ENCODE results near the gene C1orf232.

Gene C1orf232

DNA sequence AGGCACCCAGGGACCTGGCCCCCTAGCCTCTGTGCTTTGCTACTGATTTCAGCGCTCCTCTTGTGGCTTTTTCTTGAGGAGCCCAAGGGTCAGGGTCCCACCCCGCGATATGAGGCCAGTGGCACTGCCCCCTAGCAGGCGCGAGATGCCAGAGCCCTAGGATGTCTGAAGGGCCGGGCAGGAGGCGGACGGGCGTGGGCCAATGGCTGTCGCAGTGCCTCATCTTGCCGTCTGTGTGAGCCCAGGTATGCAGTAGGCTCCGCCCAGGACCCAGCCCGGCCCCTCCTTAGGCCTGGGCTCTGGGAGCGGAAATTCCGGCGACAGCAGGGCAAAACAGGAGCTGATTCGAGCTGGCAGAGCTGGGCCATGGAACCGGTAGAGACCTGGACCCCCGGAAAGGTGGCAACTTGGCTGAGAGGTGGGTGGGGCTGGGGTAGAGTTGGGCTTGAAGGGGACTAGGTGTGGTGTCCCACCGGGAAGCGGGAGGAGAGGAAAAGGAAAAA, 8.5 kb upstream of the C1orf232 start, which contains the start of gene CNKSR1:
CNKSR1 (plus strand) TSS at position 310 of the 503 bp plus-strand sequence; CDS start at position 367, 57 bp downstream.
- no peak for DNase-seq (ENCODE audit: low read depth)

DNA sequence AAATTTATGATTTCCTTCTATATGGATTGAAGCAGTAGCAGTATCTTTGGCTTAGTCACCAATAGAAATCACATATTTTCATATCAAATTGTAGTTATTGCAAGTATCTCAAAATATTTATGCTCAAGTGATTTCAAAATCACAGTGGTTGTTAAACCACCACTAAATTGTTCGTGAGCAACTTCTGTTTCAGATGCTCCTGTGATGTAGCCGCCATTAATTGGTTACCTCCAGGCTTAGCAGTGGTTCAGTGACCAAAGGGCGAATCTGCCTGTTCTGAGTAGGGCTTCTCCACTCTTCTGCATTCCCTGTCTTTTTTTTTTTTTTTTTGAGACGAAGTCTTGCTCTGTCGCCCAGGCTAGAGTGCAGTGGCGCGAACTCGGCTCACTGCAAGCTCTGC, 6.6 kb upstream of the C1orf232 start:
- no peak for DNase-seq (ENCODE audit: low read depth)

DNA sequence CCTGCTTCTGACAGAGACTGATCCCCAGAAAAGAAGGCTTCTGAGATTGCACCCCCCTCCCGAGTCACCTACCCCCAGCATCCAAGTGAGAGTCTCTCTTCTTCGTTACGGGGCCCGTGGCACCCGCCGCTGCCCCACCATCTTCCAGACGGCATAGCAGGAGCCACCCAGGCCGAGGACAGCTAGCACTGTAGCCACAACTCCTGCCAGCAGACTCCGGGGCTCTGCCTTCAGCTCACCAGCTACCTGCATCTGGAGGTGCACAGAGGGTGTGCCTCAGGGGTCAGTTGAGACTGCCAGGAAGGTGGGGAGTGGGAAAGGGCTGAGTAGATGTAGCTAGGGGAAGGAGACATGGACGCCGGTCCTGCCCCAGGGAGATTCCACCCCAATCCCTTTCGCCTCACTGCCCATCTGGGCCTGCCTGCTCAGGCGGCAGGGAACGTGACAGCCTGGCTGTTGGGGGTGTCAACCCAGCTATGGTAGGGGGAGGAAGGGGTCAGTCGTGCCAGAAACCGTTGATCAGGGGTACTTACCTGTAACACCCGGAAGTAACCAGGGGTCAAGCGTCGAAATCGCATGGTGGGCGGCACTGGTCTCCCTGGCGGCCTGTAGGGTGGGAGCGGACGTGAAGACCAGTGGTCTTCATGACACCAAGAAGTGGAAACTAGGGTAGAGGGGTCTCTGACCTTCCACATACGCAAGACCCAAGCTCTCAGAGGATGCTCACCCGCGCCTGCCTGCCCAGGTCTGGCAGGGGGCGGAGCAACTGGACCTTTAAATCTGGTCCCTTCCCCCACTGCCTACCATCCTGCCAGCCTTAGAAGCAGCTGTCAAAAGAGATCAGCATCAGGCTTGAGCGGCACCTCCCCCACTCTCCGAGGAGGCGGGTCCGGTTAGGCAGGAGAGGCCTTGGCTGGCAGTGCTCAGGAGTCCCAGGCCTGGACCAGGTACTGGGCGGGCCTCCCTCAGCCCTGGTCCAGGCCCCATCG, 2.6 kb upstream of the C1orf232 start, which contains the start of gene ZNF593OS:
ZNF593OS (minus strand) TSS at position 749 of the 989 bp plus-strand sequence; CDS start at position 578, 171 bp downstream.
- DNase-seq (ENCODE audit: low read depth), result no peak

DNA sequence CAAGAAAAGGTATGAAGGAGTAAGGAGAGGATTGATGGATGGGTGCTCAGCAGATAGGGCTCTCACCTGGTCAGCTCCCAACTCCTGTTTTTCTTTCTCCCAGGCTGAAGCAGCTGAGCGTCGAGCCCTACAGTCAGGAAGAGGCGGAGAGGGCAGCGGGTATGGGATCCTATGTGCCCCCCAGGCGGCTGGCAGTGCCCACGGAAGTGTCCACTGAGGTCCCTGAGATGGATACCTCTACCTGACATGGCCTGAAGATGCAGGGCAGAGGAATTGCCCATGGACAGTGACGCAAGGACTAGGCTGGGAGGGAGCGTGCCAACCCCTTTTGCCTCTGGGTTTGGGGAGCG, 1.7 kb upstream of the C1orf232 start:
- DNase-seq (ENCODE audit: low read depth), result no peak

DNA sequence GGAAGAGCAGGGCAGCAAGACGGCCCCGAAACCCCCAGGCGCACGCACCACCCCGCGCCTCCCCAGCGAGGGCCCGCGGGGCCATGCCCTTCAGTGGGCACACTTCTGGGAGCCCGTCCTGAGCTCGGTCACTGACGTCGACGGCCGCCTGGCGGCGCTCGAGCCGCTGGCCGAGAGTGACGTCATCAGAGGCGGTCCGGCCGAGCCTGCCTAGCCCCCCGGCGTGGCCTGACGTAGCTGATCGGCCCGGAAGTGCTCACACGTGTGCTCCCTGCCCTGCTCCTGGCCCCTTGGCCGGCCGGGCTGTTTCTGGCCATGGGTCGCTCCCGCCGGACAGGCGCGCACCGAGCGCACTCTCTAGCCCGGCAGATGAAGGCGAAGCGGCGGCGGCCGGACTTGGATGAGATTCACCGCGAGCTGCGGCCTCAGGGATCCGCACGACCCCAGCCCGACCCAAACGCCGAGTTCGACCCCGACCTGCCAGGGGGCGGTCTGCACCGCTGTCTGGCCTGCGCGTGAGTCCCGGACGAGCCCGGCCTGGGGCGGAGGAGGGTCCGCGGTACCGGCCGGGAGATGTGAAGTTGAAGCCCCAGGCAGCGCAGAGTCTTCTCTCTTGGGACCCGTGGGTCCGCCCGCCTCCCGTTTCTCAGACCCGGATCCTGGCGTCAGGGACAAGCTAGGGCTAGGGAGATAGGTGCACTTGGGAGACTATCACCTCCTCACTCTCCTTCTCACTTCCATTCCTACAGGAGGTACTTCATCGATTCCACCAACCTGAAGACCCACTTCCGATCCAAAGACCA, 1.1 kb upstream of the C1orf232 start, which contains the start of gene ZNF593:
ZNF593 (plus strand) TSS at position 240 of the 803 bp plus-strand sequence; CDS start at position 316, 76 bp downstream.
- peak; percentile 70 for DNase-seq (ENCODE audit: low read depth)

DNA sequence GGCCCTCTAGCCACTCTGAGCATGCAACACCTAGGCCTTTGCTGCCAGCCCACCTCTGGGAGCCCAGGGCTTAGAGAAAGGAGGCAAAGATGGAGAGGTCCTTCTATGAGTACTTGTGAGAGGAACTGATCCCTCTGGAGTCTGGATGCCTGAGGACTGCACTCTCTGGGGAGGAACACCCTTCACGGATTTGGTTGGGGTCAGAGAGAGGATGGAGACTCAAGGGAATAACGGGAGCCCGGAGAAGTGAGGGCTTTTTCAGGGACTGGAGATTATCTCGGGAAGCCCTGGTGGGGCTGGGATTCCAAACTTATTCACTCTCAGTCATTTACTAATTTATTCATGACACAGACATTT, 413 bp upstream of the C1orf232 start:
- DNase-seq (ENCODE audit: low read depth), result no peak

DNA sequence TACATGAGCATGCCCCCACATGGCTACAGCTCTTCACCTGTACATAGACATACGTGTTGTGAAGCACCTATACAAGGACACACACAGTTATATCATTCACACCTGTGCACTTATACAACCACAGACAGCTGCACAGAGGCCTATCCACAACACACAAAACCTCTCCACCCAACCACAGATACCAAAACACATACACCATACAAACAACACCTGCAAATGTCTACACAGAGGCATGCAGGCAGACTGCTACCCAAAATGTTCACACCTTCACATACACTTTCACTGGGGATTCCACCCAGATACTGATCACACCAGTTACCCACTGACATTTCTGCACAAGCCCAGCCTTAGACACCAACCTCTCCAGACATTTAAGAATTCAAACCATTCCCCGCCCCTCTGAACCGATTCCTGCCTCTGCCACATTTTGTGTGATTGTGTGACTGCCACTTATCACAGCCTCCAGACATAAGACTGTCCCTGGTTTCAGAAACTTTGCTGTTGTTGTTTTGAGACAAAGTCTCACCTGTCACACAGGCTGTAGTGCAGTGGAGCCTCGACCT, 2.0 kb downstream of the C1orf232 start:
- no peak for DNase-seq (ENCODE audit: low read depth)

DNA sequence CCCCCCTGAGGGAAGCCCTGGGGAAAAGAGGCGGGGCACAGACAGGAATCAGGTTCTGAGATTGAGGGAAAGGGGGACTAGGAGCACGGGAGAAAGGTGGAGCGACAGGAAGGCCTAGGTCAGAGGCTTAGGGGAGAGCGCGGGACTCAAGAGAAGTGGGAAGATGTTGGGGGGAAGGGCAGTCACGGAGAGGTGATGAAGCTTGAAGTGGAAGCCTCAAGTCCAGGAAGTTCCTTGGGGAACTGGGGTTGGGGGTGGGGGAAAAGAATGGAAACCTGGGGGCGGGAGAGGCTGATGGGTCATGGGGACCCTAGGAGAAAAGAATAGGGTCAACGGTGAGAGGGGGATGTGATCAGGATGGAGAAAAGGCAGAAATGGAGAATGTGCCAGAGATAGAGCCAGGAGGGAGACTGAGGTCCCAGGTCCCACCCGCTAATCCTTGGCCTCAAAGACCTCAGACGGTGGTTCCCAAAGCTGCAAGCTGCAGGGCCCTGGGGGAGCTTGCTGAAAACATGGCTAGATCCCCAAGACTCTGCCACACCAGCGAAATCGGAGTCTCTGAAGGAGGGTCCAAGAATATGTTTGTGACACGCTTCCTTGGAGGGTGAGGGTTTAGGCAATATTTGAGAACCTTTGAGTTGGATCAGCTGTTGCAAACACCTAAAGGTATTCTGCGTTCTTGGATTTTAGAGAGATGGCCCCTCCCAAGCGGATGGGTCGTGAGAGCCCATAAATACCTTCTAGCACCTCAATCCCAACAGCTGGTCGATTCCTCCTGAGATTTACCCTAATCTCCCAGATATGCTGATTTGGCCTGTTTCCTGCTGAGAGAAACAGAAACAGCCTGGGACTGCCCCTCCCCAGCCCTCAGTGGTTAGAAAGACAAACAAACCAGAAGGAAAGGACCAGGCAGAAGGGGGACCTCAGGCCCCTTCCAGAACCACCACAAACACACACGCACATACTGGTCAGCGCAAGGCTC, 3.6 kb downstream of the C1orf232 start:
- no peak for DNase-seq (ENCODE audit: low read depth)

DNA sequence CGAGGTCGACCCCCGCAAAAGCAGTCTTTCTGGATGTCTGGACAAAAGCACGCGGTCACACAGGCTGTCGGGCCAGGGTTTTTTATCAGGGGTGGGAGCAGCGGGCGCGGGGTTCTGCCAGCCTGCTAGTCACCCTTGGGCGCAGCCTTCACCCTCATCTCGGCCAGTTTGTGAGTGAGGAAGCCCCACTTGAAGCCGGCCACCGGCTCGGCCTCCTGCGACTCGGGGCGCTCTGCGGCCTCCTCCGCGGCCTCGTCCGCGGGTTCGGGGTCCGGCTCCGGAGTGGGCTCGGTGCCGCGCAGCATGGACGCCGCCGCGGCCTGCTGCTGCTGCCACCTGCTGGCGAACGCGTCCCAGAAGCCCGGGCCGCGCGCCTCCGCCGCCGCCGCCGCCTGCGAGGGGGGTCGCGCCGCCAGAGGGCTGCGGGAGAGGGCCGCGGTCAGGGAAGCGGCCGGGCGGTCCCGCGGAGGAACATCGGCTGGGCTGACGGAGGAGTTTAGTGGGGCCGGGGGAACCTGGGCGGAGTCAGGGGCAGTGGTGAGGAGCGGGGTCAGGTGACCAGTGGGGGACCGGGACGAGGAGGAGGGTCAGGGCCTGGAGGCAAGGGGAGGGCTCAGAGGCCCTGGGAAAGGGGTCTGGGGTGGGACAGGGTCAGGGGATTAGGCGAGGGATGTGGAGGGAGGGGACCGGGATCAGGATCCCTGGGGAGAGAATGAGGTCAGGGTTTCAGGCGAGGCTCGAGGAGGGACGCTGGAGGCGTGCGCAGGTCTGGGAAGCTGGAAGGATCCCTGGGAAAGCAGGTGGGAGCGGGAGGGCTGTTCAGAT, 4.5 kb downstream of the C1orf232 start:
- DNase-seq (ENCODE audit: low read depth), result no peak

DNA sequence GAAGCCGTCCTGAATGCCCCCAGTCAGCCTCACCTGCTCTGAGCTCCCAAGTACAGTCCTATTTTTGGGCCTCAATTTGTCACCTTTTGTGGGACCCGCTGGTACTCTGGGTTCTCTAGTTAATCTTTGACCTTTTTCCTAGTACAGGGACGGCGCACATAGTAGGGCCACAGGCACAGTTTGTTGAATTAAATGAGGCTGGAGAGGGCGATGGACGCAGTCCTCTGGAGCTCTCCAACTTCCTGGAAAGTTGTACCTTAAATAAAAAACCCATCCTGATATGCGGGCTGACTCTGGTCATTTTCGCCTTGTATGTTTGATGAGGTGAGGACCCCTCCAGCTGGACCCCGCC, 5.1 kb downstream of the C1orf232 start:
- no peak for DNase-seq (ENCODE audit: low read depth)

DNA sequence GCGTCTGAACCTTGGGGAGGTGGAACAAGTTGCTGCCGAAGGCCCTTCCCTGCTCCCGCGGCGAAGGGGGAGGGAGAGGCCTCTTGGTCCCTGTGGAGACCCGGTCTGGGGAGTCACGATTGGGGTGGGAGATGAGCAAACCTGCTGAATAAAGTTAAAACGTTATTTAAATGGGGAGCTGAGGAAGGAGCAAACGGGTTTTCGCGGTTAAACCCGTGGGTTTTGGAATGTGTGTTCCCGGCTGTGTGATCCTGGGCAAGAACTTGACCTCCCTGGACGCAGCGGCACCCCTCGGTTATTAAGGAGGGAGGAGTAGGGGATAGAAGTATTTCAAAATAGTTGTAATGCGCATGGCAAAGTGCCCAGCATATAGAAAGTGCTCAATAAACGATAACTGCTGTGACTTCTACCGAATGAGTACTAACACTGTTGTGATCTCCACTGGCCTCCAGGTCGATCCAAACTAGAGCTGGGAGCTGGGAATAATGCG, 6.5 kb downstream of the C1orf232 start:
- DNase-seq (ENCODE audit: low read depth), result no peak

DNA sequence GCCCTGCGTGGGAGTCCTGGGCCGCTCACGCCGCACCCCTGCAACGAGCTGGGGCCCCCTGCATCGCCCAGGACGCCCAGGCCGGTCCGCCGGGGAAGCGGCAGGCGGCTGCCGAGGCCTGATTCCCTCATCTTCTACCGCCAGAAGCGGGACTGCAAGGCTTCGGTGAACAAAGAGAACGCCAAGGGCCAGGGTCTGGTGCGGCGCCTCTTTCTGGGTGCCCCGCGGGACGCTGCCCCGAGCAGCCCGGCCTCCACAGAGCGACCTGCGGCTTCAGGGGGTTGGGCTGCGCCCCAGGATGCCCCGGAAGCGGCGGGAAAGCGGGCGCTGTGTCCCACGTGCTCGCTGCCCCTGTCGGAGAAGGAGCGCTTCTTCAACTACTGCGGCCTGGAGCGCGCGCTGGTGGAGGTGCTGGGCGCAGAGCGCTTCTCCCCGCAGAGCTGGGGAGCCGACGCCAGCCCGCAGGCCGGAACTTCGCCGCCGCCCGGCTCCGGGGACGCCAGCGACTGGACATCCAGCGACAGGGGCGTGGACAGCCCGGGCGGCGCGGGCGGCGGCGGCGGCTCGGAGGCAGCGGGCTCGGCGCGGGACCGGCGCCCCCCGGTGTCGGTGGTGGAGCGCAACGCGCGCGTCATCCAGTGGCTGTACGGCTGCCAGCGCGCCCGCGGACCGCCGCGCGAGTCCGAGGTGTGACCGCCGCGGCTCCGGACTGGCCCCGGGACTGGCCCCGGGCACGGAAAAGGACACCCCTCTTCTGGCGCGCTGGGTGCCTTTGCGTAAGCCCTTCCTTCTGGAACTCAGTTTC, 7.1 kb downstream of the C1orf232 start:
- no peak for DNase-seq (ENCODE audit: low read depth)

DNA sequence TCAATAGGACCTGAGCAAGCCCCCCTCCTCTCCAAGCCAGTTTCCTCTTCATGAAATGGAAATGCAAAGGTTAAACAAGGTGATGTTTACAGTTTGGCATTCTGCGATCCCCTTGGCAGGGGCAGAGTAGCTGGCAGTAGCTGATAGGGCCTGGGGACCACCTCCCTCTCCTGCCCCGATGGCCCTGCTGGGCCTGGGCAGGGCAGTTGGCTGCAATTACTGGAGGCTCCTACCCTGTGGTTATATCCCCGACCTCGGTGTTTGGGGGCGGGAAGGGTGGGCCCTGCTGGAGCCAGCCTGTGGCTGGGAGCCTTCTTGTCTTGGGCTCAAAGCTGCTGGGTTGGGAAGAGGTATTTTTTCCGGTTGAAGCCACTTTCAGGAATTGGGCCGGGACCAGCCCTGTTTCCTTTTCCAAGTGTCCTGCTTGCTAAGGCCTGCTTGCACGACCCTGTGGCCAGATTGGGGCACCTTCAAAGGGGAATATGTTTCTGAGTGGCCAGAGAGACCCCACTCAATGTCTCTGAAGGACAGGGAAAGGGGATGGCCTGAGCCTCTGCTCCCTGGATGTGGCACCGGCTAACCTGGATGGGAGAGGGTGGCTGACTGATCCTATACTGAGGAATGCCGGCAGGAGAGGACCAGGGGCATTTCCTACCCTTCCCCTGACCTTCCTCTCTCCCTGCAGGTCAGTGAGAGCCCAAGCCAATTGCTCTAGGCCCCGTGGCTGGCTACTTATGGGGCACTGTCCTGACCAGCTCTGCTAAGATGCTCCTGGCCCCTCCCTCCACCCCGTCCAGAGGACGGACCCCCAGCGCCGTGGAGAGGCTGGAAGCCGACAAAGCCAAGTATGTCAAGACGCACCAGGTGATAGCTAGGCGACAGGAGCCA, 8.0 kb downstream of the C1orf232 start:
- no peak for DNase-seq (ENCODE audit: low read depth)

DNA sequence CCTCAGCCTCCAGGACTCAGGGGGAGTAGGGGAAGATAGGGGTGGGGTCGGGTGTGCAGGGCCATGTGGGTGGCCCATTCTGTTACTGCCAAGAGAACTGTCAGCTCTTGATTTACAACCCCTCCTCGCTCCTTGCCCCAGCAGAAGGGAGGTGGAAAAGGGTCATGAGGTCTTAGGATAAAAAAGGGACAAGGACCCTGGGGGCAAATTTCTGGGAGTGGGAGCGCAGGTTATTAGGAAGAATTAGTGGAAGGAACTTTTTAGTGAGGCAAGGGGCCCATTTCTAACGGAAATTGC, 9.1 kb downstream of the C1orf232 start:
- DNase-seq (ENCODE audit: low read depth), result no peak

DNA sequence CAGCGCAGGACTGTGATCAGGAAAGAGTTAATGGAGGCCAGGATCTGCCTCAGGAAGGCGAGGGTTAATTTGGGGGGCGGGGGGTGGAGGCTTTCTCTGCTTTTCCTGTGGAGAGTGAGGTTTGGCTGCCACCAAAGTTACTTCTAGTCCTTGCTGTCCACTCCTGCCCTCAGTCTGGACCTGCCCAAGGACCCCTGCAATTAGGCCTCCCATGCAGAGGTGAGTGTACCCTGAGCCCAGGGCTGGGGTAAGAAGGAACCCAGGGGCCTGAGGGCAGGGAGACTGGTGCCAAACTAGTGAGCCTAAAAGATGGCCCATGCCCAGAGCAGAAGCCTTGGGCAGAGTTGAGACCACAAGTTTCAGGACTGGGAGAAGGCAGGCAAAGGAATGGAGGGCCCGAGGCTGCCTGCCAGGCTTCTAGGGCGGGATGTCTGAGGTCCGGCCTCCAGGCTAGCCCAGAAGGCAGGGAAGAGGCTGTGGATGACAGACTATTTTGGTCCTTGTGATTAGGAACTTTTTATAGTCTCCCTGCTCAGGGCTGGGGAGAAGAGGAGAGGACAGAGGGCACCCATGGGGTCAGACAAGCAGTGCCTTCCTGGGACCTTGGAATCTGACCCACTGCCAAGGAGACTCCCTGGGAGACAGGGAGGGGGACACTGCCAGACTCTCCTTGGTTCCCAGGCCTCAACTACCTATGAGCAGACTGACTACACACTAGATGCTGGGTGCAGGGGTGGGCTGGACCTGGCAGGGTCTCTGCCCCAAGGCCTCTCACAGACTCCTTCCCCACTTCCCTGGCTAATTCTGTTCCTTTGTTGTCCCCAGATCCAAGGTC, 9.6 kb downstream of the C1orf232 start, which contains the start of gene FAM110D:
FAM110D (plus strand) TSS at position 172 of the 835 bp plus-strand sequence. CDS start 2,213 bp downstream, outside the sequence.
- no peak for DNase-seq (ENCODE audit: low read depth)

DNA sequence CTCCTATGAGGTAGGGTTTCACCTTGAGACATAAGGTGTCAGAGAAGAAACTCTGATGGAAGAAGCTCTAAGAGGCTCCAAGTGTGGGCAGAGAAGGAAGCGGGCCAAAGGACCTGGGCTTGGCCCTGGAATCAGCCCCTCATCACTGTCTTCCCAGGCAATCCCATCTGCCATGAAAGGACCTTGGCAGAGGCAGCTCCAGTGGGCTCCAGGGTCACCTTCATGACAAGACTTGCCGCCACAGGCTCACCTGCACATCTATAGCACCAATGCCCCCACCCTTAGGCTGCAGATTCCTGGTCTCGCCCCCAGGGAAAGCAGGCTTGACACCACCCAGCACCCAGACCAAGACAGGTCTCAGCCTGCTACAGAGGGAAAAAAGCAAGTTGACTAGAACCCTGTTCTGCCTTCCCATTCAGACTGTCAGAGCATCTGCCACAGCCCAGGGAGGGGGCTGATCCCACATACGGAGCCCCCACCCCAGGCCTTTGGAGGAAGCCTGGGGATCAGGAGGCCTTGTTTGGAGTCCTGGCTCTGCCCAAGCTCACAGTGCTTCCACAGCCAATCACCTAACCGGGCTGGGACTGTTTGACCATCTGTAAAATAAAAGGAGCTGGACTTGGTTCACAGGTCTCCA, 10.4 kb downstream of the C1orf232 start:
- no peak for DNase-seq (ENCODE audit: low read depth)

Measured in stimulated activated CD8-positive, alpha-beta memory T cell treated with anti-CD3 and anti-CD28 coated beads, Interleukin-15, amount 100 ng/mL, for 1 hour (primary cell).